Measurements from ENCODE around the gene DNTT.
A peak's percentile ranks its signal among the peaks of the same experiment; 100 is the strongest.

Gene DNTT

GRCh38 chr10:96263669-96264068 lies 40.6 kb upstream of the DNTT start:
- CTCF ChIA-PET, result interaction anchor here (0.7 kb wide), 1 partner anchor 507 kb away, joined by 3 read pairs; no protein-coding TSS in a partner anchor
- H3K36me3 ChIP-seq (ENCODE audit: control insufficient read depth in 2 of 2, insufficient read depth in 1 of 2, low read length in 2 of 2), result no peaks in the 10 kb centered on the region
- H3K27ac ChIP-seq (ENCODE audit: extremely low read depth, low read depth, low read length), result no peak overlapping the region
- no peaks in the 10 kb centered on the region for H3K9me3 ChIP-seq (ENCODE audit: control insufficient read depth, insufficient read depth, low read depth, low read length)
- POLR2A ChIA-PET, result no interaction called here
- TF ChIP-seq ZBTB17 (tag by site-specific recombination; IDR thresholded peaks at IDR 0.05) (no peak), SCRT2 (tag by site-specific recombination; IDR thresholded peaks at IDR 0.05) (peak; percentile 82), ZNF654 (tag by site-specific recombination; IDR thresholded peaks at IDR 0.05; ENCODE audit: low read depth) (no peak), SCRT1 (tag by site-specific recombination; IDR thresholded peaks at IDR 0.05; ENCODE audit: borderline replicate concordance) (0 out of 2 replicates have a peak, but pooled peaks have one; percentile 13)
- H3K4me1 ChIP-seq (ENCODE audit: control insufficient read depth, insufficient read depth, low read length), result no peaks in the 10 kb centered on the region
- H3K4me3 ChIP-seq (ENCODE audit: low read depth, low read length), result no peak overlapping the region

GRCh38 chr10:96264938-96265337 lies 39.3 kb upstream of the DNTT start:
- ChIA-PET POLR2A (no interaction called here), CTCF (no interaction called here)
- no peaks in the 10 kb centered on the region for H3K4me1 ChIP-seq (ENCODE audit: control insufficient read depth, insufficient read depth, low read length)
- TF ChIP-seq ZBTB11 (tag by site-specific recombination; conservative IDR thresholded peaks at IDR 0.05; ENCODE audit: low read depth), result peak; percentile 78
- peak; percentile 92 for TF ChIP-seq ZNF266 (tag by site-specific recombination; IDR thresholded peaks at IDR 0.05; ENCODE audit: low read depth)
- TF ChIP-seq ZNF140 (tag by site-specific recombination; IDR thresholded peaks at IDR 0.05), result peak; percentile 91
- 0 out of 2 replicates have a peak, but pooled peaks have one; percentile 28 for TF ChIP-seq GFI1B (tag by site-specific recombination; IDR thresholded peaks at IDR 0.05)
- peak; percentile 91 for TF ChIP-seq ZNF518A (tag by site-specific recombination; conservative IDR thresholded peaks at IDR 0.05; ENCODE audit: low read depth)
- TF ChIP-seq ZBTB8A (tag by site-specific recombination; IDR thresholded peaks at IDR 0.05), result peak; percentile 67
- TF ChIP-seq ZNF426 (tag by site-specific recombination; IDR thresholded peaks at IDR 0.05), result peak; percentile 88
- peak; percentile 69 for TF ChIP-seq ZNF433 (tag by site-specific recombination; IDR thresholded peaks at IDR 0.05; ENCODE audit: low read depth)
- no peak for TF ChIP-seq HOXA7 (CRISPR knock-in tag; IDR thresholded peaks at IDR 0.05; ENCODE audit: borderline replicate concordance)
- TF ChIP-seq ZNF530 (tag by site-specific recombination; IDR thresholded peaks at IDR 0.05; ENCODE audit: low read depth), result 0 out of 2 replicates have a peak, but pooled peaks have one; percentile 29
- TF ChIP-seq ZNF404 (tag by site-specific recombination; IDR thresholded peaks at IDR 0.05), result 0 out of 2 replicates have a peak, but pooled peaks have one; percentile 53
- TF ChIP-seq KLF7 (tag by site-specific recombination; IDR thresholded peaks at IDR 0.05; ENCODE audit: borderline replicate concordance), result 0 out of 2 replicates have a peak, but pooled peaks have one; percentile 33
- TF ChIP-seq ZNF174 (tag by site-specific recombination; IDR thresholded peaks at IDR 0.05), result no peak
- TF ChIP-seq ZNF529 (tag by site-specific recombination; IDR thresholded peaks at IDR 0.05; ENCODE audit: insufficient replicate concordance), result no peak
- TF ChIP-seq GLI2 (tag by site-specific recombination; IDR thresholded peaks at IDR 0.05; ENCODE audit: borderline replicate concordance, low read depth), result peak; percentile 35; the same call in 1 of the 2 replicates
- TF ChIP-seq ZBTB1 (tag by site-specific recombination; IDR thresholded peaks at IDR 0.05), result no peak
- no peak for TF ChIP-seq ZSCAN23 (tag by site-specific recombination; IDR thresholded peaks at IDR 0.05)
- peak; percentile 75 for TF ChIP-seq ZNF623 (tag by site-specific recombination; IDR thresholded peaks at IDR 0.05)
- TF ChIP-seq OSR2 (tag by site-specific recombination; IDR thresholded peaks at IDR 0.05), result no peak
- peak; percentile 46; the same call in 1 of the 2 replicates for TF ChIP-seq AEBP2 (tag by site-specific recombination; IDR thresholded peaks at IDR 0.05; ENCODE audit: borderline replicate concordance)
- peak; percentile 96 for TF ChIP-seq ZNF394 (tag by site-specific recombination; IDR thresholded peaks at IDR 0.05; ENCODE audit: borderline replicate concordance)

More at GRCh38 chr10:96264938-96265337, 39.3 kb upstream of the DNTT start:
- Histone ChIP-seq H3K4me3 (ENCODE audit: low read depth, low read length) (no peak overlapping the region), H3K36me3 (ENCODE audit: control insufficient read depth in 2 of 2, insufficient read depth in 1 of 2, low read length in 2 of 2) (no peaks in the 10 kb centered on the region), H3K9me3 (ENCODE audit: control insufficient read depth, insufficient read depth, low read depth, low read length) (no peaks in the 10 kb centered on the region), H3K27ac (ENCODE audit: extremely low read depth, low read depth, low read length) (no peak overlapping the region)

All from HEK293 (cell line).